Tibial nerve (tissue), 4 donors: ENCODE data around the gene ZNF208.

ENCODE experiments used
- EP300 ChIP-seq, 2 donors: sonication (generic); formaldehyde crosslinking; IDR thresholded peaks; one replicate each; pipeline ENCODE4 v1.6.1; 2017; ENCODE audit warnings: antibody characterized with exemption in 2 of 2, mild to moderate bottlenecking in 1 of 2
- TF ChIP-seq, protein P1 (sequence below), 5 experiments: fragments of 200-600 bp in 3 of 5; fragments of 450-650 bp in 2 of 5; sonication (generic) in 3 of 5; IDR thresholded peaks; one replicate each; pipeline ENCODE4 v1.5.1; 2016 to 2019; ENCODE audit warnings: antibody characterized with exemption in 5 of 5, mild to moderate bottlenecking in 3 of 5, moderate library complexity in 2 of 5

DNA sequence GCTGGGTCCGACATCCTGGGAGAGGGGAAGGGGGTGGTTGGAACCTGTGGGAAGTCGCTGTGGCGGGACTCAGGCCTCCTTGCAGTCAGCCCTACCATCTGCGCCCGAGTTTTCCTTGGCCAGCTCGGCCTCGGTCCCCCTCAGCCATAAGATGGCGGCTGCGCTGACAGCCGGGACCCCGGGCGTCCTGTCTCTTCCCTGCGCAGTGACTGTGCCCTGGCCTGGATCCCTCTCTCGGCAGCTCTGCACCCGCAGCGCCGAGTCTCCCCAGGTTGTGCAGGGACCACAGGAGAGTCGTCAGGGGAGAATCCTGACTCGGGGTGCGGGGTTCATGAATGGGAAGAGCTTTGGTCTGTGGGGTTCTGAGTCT is 41.9 kb upstream of the ZNF208 start:
- TF ChIP-seq, protein P1, sequence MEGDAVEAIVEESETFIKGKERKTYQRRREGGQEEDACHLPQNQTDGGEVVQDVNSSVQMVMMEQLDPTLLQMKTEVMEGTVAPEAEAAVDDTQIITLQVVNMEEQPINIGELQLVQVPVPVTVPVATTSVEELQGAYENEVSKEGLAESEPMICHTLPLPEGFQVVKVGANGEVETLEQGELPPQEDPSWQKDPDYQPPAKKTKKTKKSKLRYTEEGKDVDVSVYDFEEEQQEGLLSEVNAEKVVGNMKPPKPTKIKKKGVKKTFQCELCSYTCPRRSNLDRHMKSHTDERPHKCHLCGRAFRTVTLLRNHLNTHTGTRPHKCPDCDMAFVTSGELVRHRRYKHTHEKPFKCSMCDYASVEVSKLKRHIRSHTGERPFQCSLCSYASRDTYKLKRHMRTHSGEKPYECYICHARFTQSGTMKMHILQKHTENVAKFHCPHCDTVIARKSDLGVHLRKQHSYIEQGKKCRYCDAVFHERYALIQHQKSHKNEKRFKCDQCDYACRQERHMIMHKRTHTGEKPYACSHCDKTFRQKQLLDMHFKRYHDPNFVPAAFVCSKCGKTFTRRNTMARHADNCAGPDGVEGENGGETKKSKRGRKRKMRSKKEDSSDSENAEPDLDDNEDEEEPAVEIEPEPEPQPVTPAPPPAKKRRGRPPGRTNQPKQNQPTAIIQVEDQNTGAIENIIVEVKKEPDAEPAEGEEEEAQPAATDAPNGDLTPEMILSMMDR (IDR thresholded peaks at IDR 0.05): no peak
- no peak for TF ChIP-seq EP300 (IDR thresholded peaks at IDR 0.05)
